PC-3 (cell line): ENCODE measurements around the gene HDAC5. TPM values are rescaled to one million over a fixed set of nuclear protein-coding genes. Genes with fewer than 3 reads are reported as not detected.

Source experiments
- ATAC-seq: fragments of 200-7000 bp; cut with Tn5 transposase; 2 replicates; pipeline ENCODE4 v1.9.1; 2020; ENCODE audit warnings: mild to moderate bottlenecking, moderate library complexity
- BruUV-seq: library from RNA; stranded (reverse); fragments of 400-500 nt; replicated peaks from 2 replicates; lab custom pipeline; 2021; lab: Mats Ljungman, UMichigan
- CTCF ChIA-PET: fragments of 300-600 bp; sonication (Branson Sonifier 250); formaldehyde crosslinking; loops from one replicate; lab custom pipeline; 2022; ENCODE audit warnings: antibody characterized with exemption; lab: Charles Lee
- POLR2A ChIA-PET: fragments of 300-600 bp; sonication (Branson Sonifier 250); formaldehyde crosslinking; loops from one replicate; lab custom pipeline; 2022; ENCODE audit warnings: antibody characterized with exemption; ENCODE audit not compliant: unreplicated experiment; lab: Charles Lee
- DNase-seq: peaks from one replicate; pipeline ENCODE4 v3.0.0-alpha.2; 2015
- H2AFZ ChIP-seq: fragments of 300-600 bp; sonication (generic); 2 replicates; pipeline ENCODE4 v1.6.0; 2016; ENCODE audit warnings: antibody characterized with exemption, low read length
- H3F3A ChIP-seq: fragments of 300-600 bp; sonication (generic); one replicate; pipeline ENCODE4 v1.6.0; 2017; ENCODE audit warnings: antibody characterized with exemption, low read length, control low read depth, mild to moderate bottlenecking; ENCODE audit not compliant: unreplicated experiment
- H3K27ac ChIP-seq: fragments of 300-600 bp; sonication (generic); 2 replicates; pipeline ENCODE4 v1.5.1; 2016; ENCODE audit warnings: mild to moderate bottlenecking, low read length
- H3K27me3 ChIP-seq: fragments of 300-600 bp; sonication (generic); 2 replicates; pipeline ENCODE4 v1.6.1; 2016; ENCODE audit warnings: low read length, mixed read lengths
- H3K36me3 ChIP-seq: fragments of 300-600 bp; sonication (generic); 2 replicates; pipeline ENCODE4 v1.6.1; 2016; ENCODE audit warnings: low read depth, mixed run types, low read length, mixed read lengths
- H3K4me1 ChIP-seq: fragments of 300-600 bp; sonication (generic); 2 replicates; pipeline ENCODE4 v1.5.1; 2016; ENCODE audit warnings: low read length; ENCODE audit not compliant: insufficient read depth
- H3K4me2 ChIP-seq: fragments of 300-600 bp; sonication (generic); 2 replicates; pipeline ENCODE4 v1.6.0; 2016; ENCODE audit warnings: low read length
- H3K4me3 ChIP-seq: fragments of 300-600 bp; sonication (generic); 2 replicates; pipeline ENCODE4 v1.5.1; 2016; ENCODE audit warnings: mild to moderate bottlenecking, low read length, mixed read lengths
- H3K79me2 ChIP-seq: fragments of 300-600 bp; sonication (generic); 2 replicates; pipeline ENCODE4 v1.6.1; 2017; ENCODE audit warnings: low read length, mixed read lengths
- H3K9ac ChIP-seq: fragments of 300-600 bp; sonication (generic); 2 replicates; pipeline ENCODE4 v1.6.0; 2016; ENCODE audit warnings: mild to moderate bottlenecking, low read length
- H3K9me2 ChIP-seq: fragments of 300-600 bp; sonication (generic); replicated peaks from 2 replicates; pipeline ENCODE4 v1.6.1; 2016; ENCODE audit warnings: mixed run types, low read length, mixed read lengths
- H3K9me3 ChIP-seq: fragments of 300-600 bp; sonication (generic); 2 replicates; pipeline ENCODE4 v1.6.1; 2016; ENCODE audit warnings: low read length, mixed read lengths
- H4K20me1 ChIP-seq: fragments of 300-600 bp; sonication (generic); 2 replicates; pipeline ENCODE4 v1.6.1; 2016; ENCODE audit warnings: low read length, mixed read lengths
- CTCF ChIP-seq: fragments of 300-600 bp; sonication (generic); conservative IDR thresholded peaks from 2 replicates; pipeline ENCODE4 v1.5.1; 2017; ENCODE audit warnings: antibody characterized with exemption, low read depth, mild to moderate bottlenecking, low read length
- EZH2 ChIP-seq: fragments of 300-600 bp; sonication (generic); IDR thresholded peaks from one replicate; pipeline ENCODE4 v1.6.1; 2017; ENCODE audit warnings: antibody characterized with exemption, mild to moderate bottlenecking, low read length; ENCODE audit not compliant: unreplicated experiment
- EZH2phosphoT487 ChIP-seq: fragments of 300-600 bp; sonication (generic); IDR thresholded peaks from 2 replicates; pipeline ENCODE4 v1.6.1; 2018; ENCODE audit warnings: mild to moderate bottlenecking, antibody characterized with exemption, low read length, borderline replicate concordance
- intact Hi-C: fragments of 100-400 bp; cut with micrococcal nuclease; formaldehyde crosslinking; loops from 2 replicates; pipeline ENCODE4 v1.9.0; 2023
- total RNA-seq: library from RNA; depleted of rRNA; stranded (reverse); fragments of >200 nt; gene quantifications from 2 replicates; pipeline ENCODE4 v1.2.3, GENCODE V29; 2014

The HDAC5 gene
- total RNA-seq, 1 experiment from 2014 or later, result 39.1 TPM

DNA sequence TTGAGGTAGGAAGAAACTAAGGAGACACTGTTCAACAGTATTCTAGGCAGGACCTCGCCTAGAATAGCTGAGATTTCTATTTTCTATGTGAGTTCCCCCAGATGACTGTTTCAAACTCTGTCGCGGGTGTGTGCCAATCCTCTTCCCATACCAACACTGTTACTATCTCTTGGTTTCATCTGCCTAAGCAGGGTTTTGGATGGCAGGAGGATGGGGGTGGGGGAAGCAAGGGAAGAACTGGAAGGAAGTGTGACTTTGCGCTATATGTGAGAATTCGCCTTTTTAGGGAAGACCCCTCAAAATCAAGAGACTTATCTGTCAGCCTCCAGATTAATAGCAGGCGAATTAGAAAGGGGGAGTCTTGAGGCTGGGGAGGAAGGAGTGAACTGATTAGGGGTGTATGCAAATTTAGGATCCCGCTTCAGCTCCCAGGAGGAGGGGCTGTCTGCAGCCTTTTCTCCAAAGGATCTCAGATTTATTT, 53.4 kb downstream of the HDAC5 start:
- Histone ChIP-seq H3K4me3 (peak overlapping the region; percentile 70; the same call in 1 of the 2 replicates), H3K9ac (peak overlapping the region; percentile 84), H3K36me3 (no peaks in the 10 kb centered on the region; the same call in 1 of the 2 replicates), H3F3A (no peaks in the 10 kb centered on the region), H3K27ac (peak overlapping the region; percentile 85), H3K9me3 (no peaks in the 10 kb centered on the region), H3K4me2 (peak overlapping the region; percentile 88), H3K4me1 (peaks cover 26% of the 10 kb centered on the region), H3K79me2 (peaks cover 52% of the 10 kb centered on the region), H3K9me2 (no peaks in the 10 kb centered on the region), H3K27me3 (no peaks in the 10 kb centered on the region), H2AFZ (peak overlapping the region; percentile 74), H4K20me1 (no peaks in the 10 kb centered on the region)
- DNase-seq, result no peak
- intact Hi-C loops, result loop anchor here (2.0 to 10.0 kb wide), 2 partner anchors 69 to 115 kb away; partner anchors contain the start of gene TMUB2
- POLR2A ChIA-PET, result interaction anchor here (0.7 kb wide), 1 partner anchor 52 kb away, joined by 17 read pairs; no protein-coding TSS in a partner anchor
- TF ChIP-seq EZH2phosphoT487, result no peak
- no peak for TF ChIP-seq CTCF
- no peak for TF ChIP-seq EZH2
- CTCF ChIA-PET, result no interaction called here
- BruUV-seq, result TSS peak; percentile 36
- ATAC-seq, result no peak

- no peak for DNase-seq
- Histone ChIP-seq H3K9me2 (no peaks in the 10 kb centered on the region), H3K27ac (no peak overlapping the region), H3F3A (no peaks in the 10 kb centered on the region), H3K79me2 (peaks cover 65% of the 10 kb centered on the region), H3K27me3 (no peaks in the 10 kb centered on the region), H4K20me1 (peaks cover 13% of the 10 kb centered on the region), H3K36me3 (peaks cover 17% of the 10 kb centered on the region), H3K4me1 (peaks cover 40% of the 10 kb centered on the region), H3K4me3 (no peak overlapping the region), H3K4me2 (0 out of 2 replicates have a peak overlapping the region, but pooled peaks have one; percentile 94), H2AFZ (no peak overlapping the region), H3K9ac (no peak overlapping the region), H3K9me3 (no peaks in the 10 kb centered on the region)
- ATAC-seq, result no peak
- intact Hi-C loops, result no loop called here
- no peak for TF ChIP-seq CTCF
- ChIA-PET POLR2A (no interaction called here), CTCF (no interaction called here)
- no TSS peak for BruUV-seq
Observed at GRCh38 chr17:44067545-44067940, 55.9 kb downstream of the HDAC5 start.

DNA sequence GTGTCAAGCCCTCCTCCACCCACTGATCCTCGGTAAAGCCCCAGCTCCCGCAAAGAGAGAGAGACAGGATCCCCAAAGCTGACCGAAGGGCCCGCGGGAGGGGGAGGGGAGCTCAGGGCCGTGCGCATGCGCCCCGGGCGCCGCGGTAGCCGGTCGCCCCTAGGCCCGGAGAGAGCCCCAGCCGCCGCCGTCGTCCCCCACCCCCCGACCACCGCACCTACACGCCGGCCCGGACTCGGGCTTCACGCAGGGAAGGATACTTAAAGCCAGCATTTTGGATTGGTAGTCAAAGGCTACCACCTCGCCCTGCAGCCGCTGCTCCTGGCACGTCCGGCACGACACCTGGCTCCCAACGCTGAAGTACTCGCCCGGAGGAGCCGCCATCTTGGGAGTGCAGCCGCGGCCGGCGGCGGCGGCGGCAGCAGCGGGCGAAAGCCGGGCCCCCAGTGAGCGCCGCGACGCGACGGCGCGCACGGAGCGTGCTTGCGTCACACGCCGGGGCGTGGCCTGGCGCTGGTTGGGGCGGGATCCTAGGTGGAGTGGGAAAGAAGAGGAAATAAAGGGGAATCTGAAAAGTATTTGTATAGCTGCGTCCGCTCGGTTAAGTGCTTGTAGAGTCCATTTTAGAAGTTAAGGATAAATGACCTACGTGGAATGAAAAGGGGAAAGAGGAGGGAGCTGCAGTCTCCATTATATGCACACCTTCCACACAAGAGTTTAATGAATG, 57.1 kb downstream of the HDAC5 start, which contains the start of gene LSM12:
Gene LSM12, minus strand, starts transcription at position 468 of the 727 bp plus-strand sequence. Its CDS starts 84 bp downstream, at position 384.
- CTCF ChIA-PET, result interaction anchor here (0.5 to 1.5 kb wide), 2 partner anchors 102 to 156 kb away, joined by 3 to 6 read pairs; no protein-coding TSS in a partner anchor
- no peaks in the 10 kb centered on the region for H3K9me2 ChIP-seq
- H2AFZ ChIP-seq, result peak within 1 kb of the TSS; percentile 52
- H3K9ac ChIP-seq, result peak within 1 kb of the TSS; percentile 95
- DNase-seq, result peak; percentile 98
- H3K4me1 ChIP-seq, result peaks cover 31% of the 10 kb centered on the region
- intact Hi-C loops, result no loop called here
- peak within 1 kb of the TSS; percentile 79 for H3K27ac ChIP-seq
- peak; percentile 72 for ATAC-seq
- no peaks in the 10 kb centered on the region for H3F3A ChIP-seq
- TF ChIP-seq EZH2, result no peak
- TF ChIP-seq EZH2phosphoT487, result no peak
- TF ChIP-seq CTCF, result no peak
- peaks cover 27% of the 10 kb centered on the region for H3K36me3 ChIP-seq
- H4K20me1 ChIP-seq, result peaks cover 21% of the 10 kb centered on the region
- no peaks in the 10 kb centered on the region for H3K27me3 ChIP-seq
- no peaks in the 10 kb centered on the region for H3K9me3 ChIP-seq
- POLR2A ChIA-PET, result interaction anchor here (0.5 to 0.6 kb wide), 4 partner anchors 15 to 57 kb away, joined by 3 to 16 read pairs (median 5); partner anchors contain the start of gene HDAC5
- peak within 1 kb of the TSS; percentile 94 for H3K4me2 ChIP-seq
- H3K4me3 ChIP-seq, result peak within 1 kb of the TSS; percentile 93
- H3K79me2 ChIP-seq, result peaks cover 67% of the 10 kb centered on the region
- BruUV-seq, result no TSS peak
